Measurements from ENCODE around the gene CCDC136. TPM values are rescaled to one million over a fixed set of nuclear protein-coding genes. Genes with fewer than 3 reads are reported as not detected.
A peak's percentile ranks its signal among the peaks of the same experiment; 100 is the strongest.

CCDC136 gene
- total and polyA plus RNA-seq, 7 donors: 3.9 to 24.5 (median 14.0) TPM

DNA sequence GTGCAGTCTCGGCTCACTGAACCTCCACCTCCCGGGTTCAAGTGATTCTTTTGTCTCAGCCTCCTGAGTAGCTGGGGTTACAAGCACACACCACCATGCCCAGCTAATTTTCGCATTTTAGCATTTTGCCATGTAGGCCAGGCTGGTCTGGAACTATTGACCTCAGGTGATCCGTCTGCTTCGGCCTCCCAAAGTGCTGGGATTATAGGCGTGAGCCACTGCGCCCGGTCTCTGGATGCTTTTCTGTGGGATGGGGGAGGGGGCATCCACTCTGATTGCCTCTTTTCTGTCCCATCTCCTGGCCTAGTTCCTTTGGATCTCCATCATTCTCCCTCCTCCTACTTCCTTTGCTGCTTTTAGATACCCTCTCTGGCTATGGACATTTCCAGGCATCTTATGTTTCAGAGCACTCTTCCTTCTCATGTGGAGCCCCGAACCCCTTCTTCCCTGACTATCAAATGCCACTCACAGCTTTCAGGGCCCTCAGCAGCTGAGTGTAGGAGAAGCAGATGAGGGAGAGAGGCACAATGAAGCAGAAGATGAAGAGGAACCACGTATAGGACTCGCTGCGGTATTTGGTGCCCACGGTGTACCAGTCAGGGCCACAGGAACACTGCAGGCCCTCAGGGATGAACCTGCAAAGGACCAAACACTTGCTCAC, 17.6 kb upstream of the CCDC136 start:
- peak in 2 of 4 donors; percentile 13 to 20 for ATAC-seq

DNA sequence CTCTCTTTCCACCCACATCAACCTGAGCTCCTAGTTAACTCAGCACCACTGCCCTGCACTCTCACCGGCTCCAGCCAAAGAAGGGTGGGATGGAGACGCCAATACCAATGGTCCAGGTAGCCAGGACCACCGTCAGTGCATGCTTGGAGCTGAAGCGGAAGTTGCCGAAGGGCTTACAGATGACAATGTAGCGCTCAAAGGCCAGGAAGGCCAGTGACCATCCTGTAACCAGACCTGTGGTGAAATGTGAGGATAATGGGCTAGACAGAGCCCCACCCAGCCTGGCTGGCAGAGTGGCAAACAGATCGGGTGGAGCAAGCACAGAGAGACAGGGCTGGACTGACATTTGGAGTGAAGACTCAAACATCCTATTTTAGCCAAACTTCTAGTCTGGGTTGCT, 16.8 kb upstream of the CCDC136 start:
- Histone ChIP-seq H3K36me3 (ENCODE audit: insufficient read depth in 1 of 2, low read depth in 1 of 2) (peaks cover 0 to 32% of the 10 kb centered on the region in 2 donors), H3K9me3 (no peaks in the 10 kb centered on the region), H3K4me3 (no peak overlapping the region), H3K27ac (no peak overlapping the region), H3K4me1 (no peaks in the 10 kb centered on the region), H3K27me3 (ENCODE audit: insufficient read depth in 3 of 3, low read length in 2 of 3) (no peaks in the 10 kb centered on the region)
- TF ChIP-seq, protein P1, sequence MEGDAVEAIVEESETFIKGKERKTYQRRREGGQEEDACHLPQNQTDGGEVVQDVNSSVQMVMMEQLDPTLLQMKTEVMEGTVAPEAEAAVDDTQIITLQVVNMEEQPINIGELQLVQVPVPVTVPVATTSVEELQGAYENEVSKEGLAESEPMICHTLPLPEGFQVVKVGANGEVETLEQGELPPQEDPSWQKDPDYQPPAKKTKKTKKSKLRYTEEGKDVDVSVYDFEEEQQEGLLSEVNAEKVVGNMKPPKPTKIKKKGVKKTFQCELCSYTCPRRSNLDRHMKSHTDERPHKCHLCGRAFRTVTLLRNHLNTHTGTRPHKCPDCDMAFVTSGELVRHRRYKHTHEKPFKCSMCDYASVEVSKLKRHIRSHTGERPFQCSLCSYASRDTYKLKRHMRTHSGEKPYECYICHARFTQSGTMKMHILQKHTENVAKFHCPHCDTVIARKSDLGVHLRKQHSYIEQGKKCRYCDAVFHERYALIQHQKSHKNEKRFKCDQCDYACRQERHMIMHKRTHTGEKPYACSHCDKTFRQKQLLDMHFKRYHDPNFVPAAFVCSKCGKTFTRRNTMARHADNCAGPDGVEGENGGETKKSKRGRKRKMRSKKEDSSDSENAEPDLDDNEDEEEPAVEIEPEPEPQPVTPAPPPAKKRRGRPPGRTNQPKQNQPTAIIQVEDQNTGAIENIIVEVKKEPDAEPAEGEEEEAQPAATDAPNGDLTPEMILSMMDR (IDR thresholded peaks at IDR 0.05): no peak
- DNase-seq (no peak), ATAC-seq (peak in 3 of 4 donors; percentile 29 to 60 (median 31))
- intact Hi-C loops (cut with DNase I): no loop called here
- WGBS, 3 donors: 64 to 81% (median 68%) methylated on average over 7 of the region's 7 CpGs

More for the DNA sequence above, 17.6 kb upstream of the CCDC136 start:
- WGBS, 3 donors: 92 to 94% (median 93%) methylated on average over 13 of the region's 13 CpGs
- no peak for DNase-seq
- Histone ChIP-seq H3K4me3 (no peak overlapping the region), H3K27me3 (ENCODE audit: insufficient read depth in 3 of 3, low read length in 2 of 3) (no peaks in the 10 kb centered on the region), H3K4me1 (no peaks in the 10 kb centered on the region), H3K36me3 (ENCODE audit: insufficient read depth in 1 of 2, low read depth in 1 of 2) (peaks cover 2 to 39% of the 10 kb centered on the region in 2 donors), H3K9me3 (no peaks in the 10 kb centered on the region), H3K27ac (no peak overlapping the region)
- intact Hi-C loops (cut with DNase I): no loop called here
- TF ChIP-seq, protein P1 (IDR thresholded peaks at IDR 0.05): no peak

DNA sequence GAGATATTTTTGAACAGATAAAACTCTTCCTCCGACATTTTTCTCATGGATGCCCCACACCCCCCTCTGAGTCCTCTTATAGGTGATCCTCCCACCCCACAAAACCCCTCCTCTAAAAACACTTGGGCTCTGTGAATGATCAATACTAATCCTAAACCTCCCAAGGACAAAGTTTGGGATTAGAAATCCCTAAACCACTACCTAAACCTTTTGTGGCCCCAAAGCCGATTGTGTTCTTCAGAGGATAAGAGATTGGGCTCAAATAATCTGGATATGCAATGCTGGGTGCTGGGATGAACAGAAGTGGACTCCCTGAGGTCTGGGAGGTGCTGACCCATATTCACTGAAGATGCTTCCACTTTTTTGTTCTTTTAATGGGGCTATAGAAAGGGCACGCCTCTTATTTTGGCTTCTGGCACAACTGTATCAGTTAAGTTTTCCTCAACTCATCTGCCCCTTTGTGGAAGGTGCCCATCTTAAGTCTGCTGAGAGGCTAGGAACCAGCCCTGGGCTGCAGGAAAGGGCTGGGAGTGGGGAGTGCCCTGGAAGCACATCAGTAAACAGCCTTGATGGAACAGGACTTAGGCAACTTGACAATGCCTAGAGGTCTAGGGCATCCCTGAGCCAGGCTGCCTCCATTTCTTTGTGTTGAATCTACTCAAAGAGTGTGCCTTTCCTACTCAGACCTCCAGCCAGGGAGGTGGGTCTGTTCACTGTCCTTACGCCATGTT, 15.9 kb upstream of the CCDC136 start, which contains the start of gene OPN1SW:
Gene OPN1SW, minus strand, starts transcription at position 51 of the 731 bp plus-strand sequence. Its CDS starts 13 bp downstream, at position 38.
- ATAC-seq: no peak
- DNase-seq: no peak
- TF ChIP-seq, protein P1 (IDR thresholded peaks at IDR 0.05): no peak
- WGBS, 3 donors: 95 to 99% (median 97%) methylated on average over 4 of the region's 4 CpGs
- H3K4me3 ChIP-seq: no peak within 1 kb of the TSS
- H3K4me1 ChIP-seq: no peaks in the 10 kb centered on the region
- intact Hi-C loops (cut with DNase I): no loop called here
- no peaks in the 10 kb centered on the region for H3K27me3 ChIP-seq (ENCODE audit: insufficient read depth in 3 of 3, low read length in 2 of 3)
- no peaks in the 10 kb centered on the region for H3K9me3 ChIP-seq
- H3K27ac ChIP-seq: no peak within 1 kb of the TSS
- peaks cover 0 to 22% of the 10 kb centered on the region in 2 donors for H3K36me3 ChIP-seq (ENCODE audit: insufficient read depth in 1 of 2, low read depth in 1 of 2)

DNA sequence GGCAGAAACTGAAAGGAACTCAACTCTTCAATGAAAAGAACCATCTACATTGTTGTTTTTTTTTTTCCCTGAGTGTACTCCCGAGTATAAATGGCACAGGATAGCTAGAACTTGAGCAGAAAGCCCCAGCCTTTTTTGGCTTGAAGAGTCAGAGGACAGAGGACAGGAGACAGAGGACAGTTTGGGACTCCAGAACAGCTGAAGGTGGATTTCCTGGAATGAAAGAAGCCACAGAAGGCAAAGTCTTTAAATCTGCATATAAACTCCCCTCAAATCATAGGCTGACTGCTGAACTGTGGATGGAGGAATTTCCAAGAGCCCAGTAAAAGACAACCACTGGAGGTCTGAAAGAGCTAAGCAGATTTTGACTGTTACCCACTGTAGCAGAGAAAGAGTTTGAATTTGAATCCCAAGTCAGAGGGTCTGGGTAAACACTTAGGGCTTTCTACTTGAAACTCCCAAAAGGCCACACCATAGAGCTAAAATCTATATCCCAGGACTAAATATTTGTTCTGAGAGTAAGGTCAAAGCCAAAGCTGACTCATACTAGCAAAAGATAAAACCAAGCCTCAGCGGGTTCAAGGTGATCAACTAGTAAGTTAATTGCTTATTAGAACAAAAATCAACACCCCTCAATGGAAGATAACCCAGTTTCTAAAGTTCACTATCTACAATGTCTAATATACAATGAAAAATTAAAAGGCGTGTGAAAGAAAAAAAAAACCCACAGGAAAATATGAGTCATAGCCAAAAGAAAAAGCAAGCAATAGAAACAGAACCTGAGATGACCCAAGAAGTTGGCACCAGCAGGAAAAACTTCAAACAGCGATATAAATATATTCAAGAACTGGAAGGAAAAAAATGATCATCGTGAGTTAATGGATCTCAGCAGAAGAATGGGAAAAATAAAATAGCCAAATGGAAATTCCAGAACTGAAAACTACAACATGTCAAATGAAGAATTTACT, 14.3 kb upstream of the CCDC136 start:
- H3K4me1 ChIP-seq: no peaks in the 10 kb centered on the region
- TF ChIP-seq, protein P1 (IDR thresholded peaks at IDR 0.05): no peak
- WGBS, 3 donors: 32 to 53% (median 33%) methylated on average over 5 of the region's 5 CpGs
- no peaks in the 10 kb centered on the region for H3K9me3 ChIP-seq
- H3K36me3 ChIP-seq (ENCODE audit: insufficient read depth in 1 of 2, low read depth in 1 of 2): peaks cover 0 to 7% of the 10 kb centered on the region in 2 donors
- ATAC-seq (no peak), DNase-seq (no peak)
- no peaks in the 10 kb centered on the region for H3K27me3 ChIP-seq (ENCODE audit: insufficient read depth in 3 of 3, low read length in 2 of 3)
- no peak overlapping the region for H3K27ac ChIP-seq
- intact Hi-C loops (cut with DNase I): no loop called here
- no peak overlapping the region for H3K4me3 ChIP-seq

Measured in psoas muscle (tissue), 8 donors.